ENCODE data around the gene RASL11B.

Gene RASL11B

DNA sequence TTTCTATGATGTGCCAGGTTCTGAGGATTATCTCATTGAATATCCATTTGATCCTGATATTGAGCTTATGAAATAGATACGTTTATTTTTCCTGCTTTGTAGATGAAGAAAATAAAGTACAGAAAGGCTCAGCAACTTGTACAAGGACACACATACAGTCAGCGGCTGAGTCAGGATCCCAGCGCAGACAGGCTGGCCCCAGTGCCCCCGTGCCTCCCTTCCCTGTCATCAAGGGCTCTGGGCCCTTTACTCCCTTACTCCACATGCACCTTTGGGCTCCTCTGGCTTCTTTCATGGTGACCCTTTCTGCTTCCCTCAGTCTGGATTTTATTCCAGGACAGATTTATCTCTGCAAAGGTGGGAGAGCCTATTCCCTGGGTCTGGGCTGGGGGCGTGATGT lies 12.8 kb downstream of the RASL11B start:
- Histone ChIP-seq H3K9ac (ENCODE audit: low read depth, low read length, poor library complexity, severe bottlenecking) (no peak overlapping the region), H3K4me3 (ENCODE audit: low read length, poor library complexity, severe bottlenecking) (no peak overlapping the region), H3K9me3 (ENCODE audit: insufficient read depth, low read depth, low read length) (no peaks in the 10 kb centered on the region), H3K79me2 (ENCODE audit: insufficient read depth, low read length) (no peaks in the 10 kb centered on the region), H3K4me2 (ENCODE audit: low read depth, low read length, poor library complexity, severe bottlenecking) (no peak overlapping the region), H3K9me2 (replicated peaks; ENCODE audit: low read depth, low read length) (no peaks in the 10 kb centered on the region), H4K20me1 (ENCODE audit: insufficient read depth, low read length, poor library complexity, severe bottlenecking) (no peaks in the 10 kb centered on the region), H3F3A (ENCODE audit: low read depth) (no peaks in the 10 kb centered on the region), H3K36me3 (ENCODE audit: insufficient read depth, low read length) (no peaks in the 10 kb centered on the region), H3K27me3 (ENCODE audit: insufficient read depth, low read length, poor library complexity, severe bottlenecking) (no peaks in the 10 kb centered on the region), H2AFZ (ENCODE audit: low read length) (no peak overlapping the region), H3K4me1 (ENCODE audit: insufficient read depth, low read length, poor library complexity, severe bottlenecking) (peaks cover 6% of the 10 kb centered on the region)
- TF ChIP-seq EZH2phosphoT487 (IDR thresholded peaks at IDR 0.05; ENCODE audit: borderline replicate concordance): no peak
- TF ChIP-seq, protein P1, sequence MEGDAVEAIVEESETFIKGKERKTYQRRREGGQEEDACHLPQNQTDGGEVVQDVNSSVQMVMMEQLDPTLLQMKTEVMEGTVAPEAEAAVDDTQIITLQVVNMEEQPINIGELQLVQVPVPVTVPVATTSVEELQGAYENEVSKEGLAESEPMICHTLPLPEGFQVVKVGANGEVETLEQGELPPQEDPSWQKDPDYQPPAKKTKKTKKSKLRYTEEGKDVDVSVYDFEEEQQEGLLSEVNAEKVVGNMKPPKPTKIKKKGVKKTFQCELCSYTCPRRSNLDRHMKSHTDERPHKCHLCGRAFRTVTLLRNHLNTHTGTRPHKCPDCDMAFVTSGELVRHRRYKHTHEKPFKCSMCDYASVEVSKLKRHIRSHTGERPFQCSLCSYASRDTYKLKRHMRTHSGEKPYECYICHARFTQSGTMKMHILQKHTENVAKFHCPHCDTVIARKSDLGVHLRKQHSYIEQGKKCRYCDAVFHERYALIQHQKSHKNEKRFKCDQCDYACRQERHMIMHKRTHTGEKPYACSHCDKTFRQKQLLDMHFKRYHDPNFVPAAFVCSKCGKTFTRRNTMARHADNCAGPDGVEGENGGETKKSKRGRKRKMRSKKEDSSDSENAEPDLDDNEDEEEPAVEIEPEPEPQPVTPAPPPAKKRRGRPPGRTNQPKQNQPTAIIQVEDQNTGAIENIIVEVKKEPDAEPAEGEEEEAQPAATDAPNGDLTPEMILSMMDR (conservative IDR thresholded peaks at IDR 0.05; ENCODE audit: low read length): no peak

DNA sequence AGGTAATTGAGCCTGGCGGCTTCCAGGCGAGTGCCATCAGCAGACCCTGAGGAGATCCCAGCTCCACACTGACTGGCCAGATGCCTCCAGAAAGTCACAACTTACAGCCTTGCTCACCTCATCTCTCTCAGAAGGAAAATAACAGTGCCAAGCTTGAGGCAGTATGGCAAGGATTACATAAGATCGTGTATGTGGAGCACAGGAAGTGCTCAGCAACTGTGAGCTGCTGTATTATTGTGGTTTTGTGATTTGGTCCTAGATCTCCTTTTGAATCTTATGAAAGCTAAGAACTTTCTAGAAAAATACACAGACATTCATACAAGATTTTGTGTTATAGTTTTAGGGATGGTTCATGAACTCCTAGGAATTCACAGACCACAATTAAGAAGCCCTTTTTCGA lies 14.0 kb downstream of the RASL11B start:
- H2AFZ ChIP-seq (ENCODE audit: low read length): no peak overlapping the region
- TF ChIP-seq, protein P1 (conservative IDR thresholded peaks at IDR 0.05; ENCODE audit: low read length): no peak
- TF ChIP-seq EZH2phosphoT487 (IDR thresholded peaks at IDR 0.05; ENCODE audit: borderline replicate concordance): no peak
- H3K27me3 ChIP-seq (ENCODE audit: insufficient read depth, low read length, poor library complexity, severe bottlenecking): no peaks in the 10 kb centered on the region
- no peak overlapping the region for H3K4me2 ChIP-seq (ENCODE audit: low read depth, low read length, poor library complexity, severe bottlenecking)
- no peak overlapping the region for H3K9ac ChIP-seq (ENCODE audit: low read depth, low read length, poor library complexity, severe bottlenecking)
- H3K4me1 ChIP-seq (ENCODE audit: insufficient read depth, low read length, poor library complexity, severe bottlenecking): peaks cover 12% of the 10 kb centered on the region
- no peaks in the 10 kb centered on the region for H3K79me2 ChIP-seq (ENCODE audit: insufficient read depth, low read length)
- H3K4me3 ChIP-seq (ENCODE audit: low read length, poor library complexity, severe bottlenecking): no peak overlapping the region
- H3K9me2 ChIP-seq (replicated peaks; ENCODE audit: low read depth, low read length): no peaks in the 10 kb centered on the region
- H4K20me1 ChIP-seq (ENCODE audit: insufficient read depth, low read length, poor library complexity, severe bottlenecking): no peaks in the 10 kb centered on the region
- no peaks in the 10 kb centered on the region for H3F3A ChIP-seq (ENCODE audit: low read depth)
- no peaks in the 10 kb centered on the region for H3K9me3 ChIP-seq (ENCODE audit: insufficient read depth, low read depth, low read length)
- no peaks in the 10 kb centered on the region for H3K36me3 ChIP-seq (ENCODE audit: insufficient read depth, low read length)

DNA sequence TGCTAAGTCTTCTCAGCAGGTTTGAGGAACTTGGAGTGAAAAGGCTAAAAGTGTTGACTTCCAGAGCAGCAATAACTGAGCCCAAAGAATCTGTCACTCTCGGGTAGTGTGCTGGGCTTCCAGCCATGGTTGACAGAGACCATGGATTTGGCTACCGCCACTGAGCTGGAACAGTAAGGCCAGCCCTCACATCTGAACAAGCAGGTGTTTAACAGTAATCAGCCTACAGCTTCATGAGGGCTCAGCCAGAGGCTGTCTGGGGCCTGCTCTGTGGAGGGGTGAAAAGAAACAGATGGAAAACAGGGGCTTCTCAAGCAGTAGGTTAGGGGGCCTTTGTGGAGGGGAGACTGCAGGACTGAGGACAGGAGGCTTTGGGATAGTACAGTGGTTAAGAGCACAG lies 14.9 kb downstream of the RASL11B start:
- H3K4me1 ChIP-seq (ENCODE audit: insufficient read depth, low read length, poor library complexity, severe bottlenecking): peaks cover 16% of the 10 kb centered on the region
- no peaks in the 10 kb centered on the region for H3K36me3 ChIP-seq (ENCODE audit: insufficient read depth, low read length)
- TF ChIP-seq, protein P1 (conservative IDR thresholded peaks at IDR 0.05; ENCODE audit: low read length): no peak
- TF ChIP-seq EZH2phosphoT487 (IDR thresholded peaks at IDR 0.05; ENCODE audit: borderline replicate concordance): no peak

More for the DNA sequence above, 14.9 kb downstream of the RASL11B start:
- no peaks in the 10 kb centered on the region for H3K27me3 ChIP-seq (ENCODE audit: insufficient read depth, low read length, poor library complexity, severe bottlenecking)
- no peaks in the 10 kb centered on the region for H4K20me1 ChIP-seq (ENCODE audit: insufficient read depth, low read length, poor library complexity, severe bottlenecking)
- no peak overlapping the region for H3K4me2 ChIP-seq (ENCODE audit: low read depth, low read length, poor library complexity, severe bottlenecking)
- no peaks in the 10 kb centered on the region for H3K9me3 ChIP-seq (ENCODE audit: insufficient read depth, low read depth, low read length)
- no peak overlapping the region for H2AFZ ChIP-seq (ENCODE audit: low read length)
- H3K79me2 ChIP-seq (ENCODE audit: insufficient read depth, low read length): no peaks in the 10 kb centered on the region
- no peak overlapping the region for H3K9ac ChIP-seq (ENCODE audit: low read depth, low read length, poor library complexity, severe bottlenecking)
- H3K4me3 ChIP-seq (ENCODE audit: low read length, poor library complexity, severe bottlenecking): no peak overlapping the region
- no peaks in the 10 kb centered on the region for H3F3A ChIP-seq (ENCODE audit: low read depth)
- H3K9me2 ChIP-seq (replicated peaks; ENCODE audit: low read depth, low read length): no peaks in the 10 kb centered on the region

Measured in Loucy (cell line).